MM.1S (cell line): Measurements from ENCODE around the gene STN1.

Source experiments
- EZH2 ChIP-seq: fragments of 300-600 bp; sonication (generic); optimal IDR thresholded peaks from 2 replicates; pipeline ENCODE3; 2017; ENCODE audit warnings: low read depth, mild to moderate bottlenecking, antibody characterized with exemption, low read length, mixed read lengths
- TF ChIP-seq, protein P1 (sequence below): fragments of 300-600 bp; sonication (generic); IDR thresholded peaks from 2 replicates; pipeline ENCODE4 v1.5.1; 2016; ENCODE audit warnings: antibody characterized with exemption, low read length, mixed read lengths

DNA sequence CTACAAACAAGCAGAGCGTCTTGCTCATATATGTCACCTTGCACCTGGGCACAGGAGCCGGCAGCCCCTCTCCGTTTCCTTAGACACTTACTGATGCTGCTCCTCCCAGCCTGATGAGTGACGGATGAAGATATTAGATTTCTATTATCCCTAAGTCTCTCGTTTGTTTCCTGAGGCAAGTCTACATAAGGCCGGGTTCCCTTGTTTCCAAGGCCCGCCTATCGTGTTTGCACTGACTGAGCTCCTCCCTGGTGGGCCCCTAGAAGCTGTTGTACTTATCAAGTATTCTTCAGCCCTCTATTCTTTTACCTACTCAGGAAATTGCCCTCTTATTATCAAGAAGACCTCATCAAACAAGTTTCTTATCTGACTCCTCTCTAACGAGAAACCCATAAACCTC is 81.1 kb downstream of the STN1 start:
- TF ChIP-seq, protein P1, sequence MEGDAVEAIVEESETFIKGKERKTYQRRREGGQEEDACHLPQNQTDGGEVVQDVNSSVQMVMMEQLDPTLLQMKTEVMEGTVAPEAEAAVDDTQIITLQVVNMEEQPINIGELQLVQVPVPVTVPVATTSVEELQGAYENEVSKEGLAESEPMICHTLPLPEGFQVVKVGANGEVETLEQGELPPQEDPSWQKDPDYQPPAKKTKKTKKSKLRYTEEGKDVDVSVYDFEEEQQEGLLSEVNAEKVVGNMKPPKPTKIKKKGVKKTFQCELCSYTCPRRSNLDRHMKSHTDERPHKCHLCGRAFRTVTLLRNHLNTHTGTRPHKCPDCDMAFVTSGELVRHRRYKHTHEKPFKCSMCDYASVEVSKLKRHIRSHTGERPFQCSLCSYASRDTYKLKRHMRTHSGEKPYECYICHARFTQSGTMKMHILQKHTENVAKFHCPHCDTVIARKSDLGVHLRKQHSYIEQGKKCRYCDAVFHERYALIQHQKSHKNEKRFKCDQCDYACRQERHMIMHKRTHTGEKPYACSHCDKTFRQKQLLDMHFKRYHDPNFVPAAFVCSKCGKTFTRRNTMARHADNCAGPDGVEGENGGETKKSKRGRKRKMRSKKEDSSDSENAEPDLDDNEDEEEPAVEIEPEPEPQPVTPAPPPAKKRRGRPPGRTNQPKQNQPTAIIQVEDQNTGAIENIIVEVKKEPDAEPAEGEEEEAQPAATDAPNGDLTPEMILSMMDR: no peak
- no peak for TF ChIP-seq EZH2
